Measurements from ENCODE around the gene ERBB4.

DNA sequence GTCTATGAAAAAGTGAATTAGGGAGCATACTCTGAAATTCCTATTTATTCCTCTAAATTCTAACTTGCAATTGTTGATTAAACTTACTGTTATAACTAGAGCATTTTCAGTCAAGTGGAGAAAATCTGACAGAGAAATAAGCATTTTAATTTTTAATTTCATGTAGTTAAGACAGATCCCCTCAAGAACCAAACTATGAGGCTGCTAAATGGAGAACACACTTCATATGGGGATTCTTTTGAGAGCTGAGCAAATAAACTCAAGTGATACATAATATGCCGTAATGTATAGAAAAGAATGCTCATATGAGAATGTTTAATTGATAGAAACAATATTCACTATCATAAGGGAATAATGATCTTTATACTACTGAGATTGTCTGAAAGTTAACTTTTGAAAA, 340.8 kb downstream of the ERBB4 start:
- TF ChIP-seq, protein P1, sequence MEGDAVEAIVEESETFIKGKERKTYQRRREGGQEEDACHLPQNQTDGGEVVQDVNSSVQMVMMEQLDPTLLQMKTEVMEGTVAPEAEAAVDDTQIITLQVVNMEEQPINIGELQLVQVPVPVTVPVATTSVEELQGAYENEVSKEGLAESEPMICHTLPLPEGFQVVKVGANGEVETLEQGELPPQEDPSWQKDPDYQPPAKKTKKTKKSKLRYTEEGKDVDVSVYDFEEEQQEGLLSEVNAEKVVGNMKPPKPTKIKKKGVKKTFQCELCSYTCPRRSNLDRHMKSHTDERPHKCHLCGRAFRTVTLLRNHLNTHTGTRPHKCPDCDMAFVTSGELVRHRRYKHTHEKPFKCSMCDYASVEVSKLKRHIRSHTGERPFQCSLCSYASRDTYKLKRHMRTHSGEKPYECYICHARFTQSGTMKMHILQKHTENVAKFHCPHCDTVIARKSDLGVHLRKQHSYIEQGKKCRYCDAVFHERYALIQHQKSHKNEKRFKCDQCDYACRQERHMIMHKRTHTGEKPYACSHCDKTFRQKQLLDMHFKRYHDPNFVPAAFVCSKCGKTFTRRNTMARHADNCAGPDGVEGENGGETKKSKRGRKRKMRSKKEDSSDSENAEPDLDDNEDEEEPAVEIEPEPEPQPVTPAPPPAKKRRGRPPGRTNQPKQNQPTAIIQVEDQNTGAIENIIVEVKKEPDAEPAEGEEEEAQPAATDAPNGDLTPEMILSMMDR (IDR thresholded peaks at IDR 0.05) = no peak
- TF ChIP-seq POLR2AphosphoS5 (IDR thresholded peaks at IDR 0.05) (no peak), POLR2A (IDR thresholded peaks at IDR 0.05) (no peak)

All from breast epithelium (tissue), 3 donors.